ENCODE results near the gene KLHL15. TPM values are rescaled to one million over a fixed set of nuclear protein-coding genes. Genes with fewer than 3 reads are reported as not detected.
"Not testable (repeated sequence)": the region's sequence is repeated elsewhere in the genome, so short reads cannot be mapped to it uniquely, and the experiment has no call there.

Gene KLHL15
- total RNA-seq, 1 donor: 8.7 TPM

- no peak overlapping the region for H3K27ac ChIP-seq (ENCODE audit: low read depth, low read length)
- H3K4me3 ChIP-seq (ENCODE audit: insufficient read depth, low read length): no peak overlapping the region
- no peaks in the 10 kb centered on the region for H3K4me1 ChIP-seq (ENCODE audit: insufficient read depth, low read length)
- no peaks in the 10 kb centered on the region for H3K9me3 ChIP-seq (ENCODE audit: low read depth, low read length)
- H3K79me2 ChIP-seq (ENCODE audit: insufficient read depth, low read length): peaks cover 14% of the 10 kb centered on the region
- no peak for DNase-seq (ENCODE audit: insufficient read length, low spot score, missing footprints)
- peak overlapping the region; percentile 88 for H2AFZ ChIP-seq (ENCODE audit: low read length)
- no peak for TF ChIP-seq CTCF (IDR thresholded peaks at IDR 0.05; ENCODE audit: extremely low read depth, low read depth, low read length)
- H3K27me3 ChIP-seq (ENCODE audit: insufficient read depth, low read length): no peaks in the 10 kb centered on the region
- peaks cover 13% of the 10 kb centered on the region for H4K20me1 ChIP-seq (ENCODE audit: insufficient read depth, low read length)
- no peak overlapping the region for H3K4me2 ChIP-seq (ENCODE audit: insufficient read depth, low read length)
- peaks cover 26% of the 10 kb centered on the region for H3K36me3 ChIP-seq (ENCODE audit: insufficient read depth, low read length)
Observed at GRCh38 chrX:24055043-24055356, 28.0 kb upstream of the KLHL15 start.

GRCh38 chrX:24054182-24055042 is 27.4 kb upstream of the KLHL15 start, which contains the start of gene EIF2S3:
EIF2S3 (plus strand) TSS chrX:24054956; CDS start chrX:24054969, 13 bp downstream.
- H3K79me2 ChIP-seq (ENCODE audit: insufficient read depth, low read length): peaks cover 14% of the 10 kb centered on the region
- DNase-seq (ENCODE audit: insufficient read length, low spot score, missing footprints): peak; percentile 98
- no peak within 1 kb of the TSS for H3K4me3 ChIP-seq (ENCODE audit: insufficient read depth, low read length)
- TF ChIP-seq CTCF (IDR thresholded peaks at IDR 0.05; ENCODE audit: extremely low read depth, low read depth, low read length): peak; percentile 68
- peak within 1 kb of the TSS; percentile 88 for H2AFZ ChIP-seq (ENCODE audit: low read length)
- H4K20me1 ChIP-seq (ENCODE audit: insufficient read depth, low read length): peaks cover 13% of the 10 kb centered on the region
- H3K4me2 ChIP-seq (ENCODE audit: insufficient read depth, low read length): no peak within 1 kb of the TSS
- no peaks in the 10 kb centered on the region for H3K4me1 ChIP-seq (ENCODE audit: insufficient read depth, low read length)
- no peaks in the 10 kb centered on the region for H3K9me3 ChIP-seq (ENCODE audit: low read depth, low read length)
- H3K27ac ChIP-seq (ENCODE audit: low read depth, low read length): no peak within 1 kb of the TSS
- H3K36me3 ChIP-seq (ENCODE audit: insufficient read depth, low read length): peaks cover 20% of the 10 kb centered on the region
- no peaks in the 10 kb centered on the region for H3K27me3 ChIP-seq (ENCODE audit: insufficient read depth, low read length)

GRCh38 chrX:24050522-24051318 is 23.7 kb upstream of the KLHL15 start:
- not testable (repeated sequence) for DNase-seq (ENCODE audit: insufficient read length, low spot score, missing footprints); H3K4me2 ChIP-seq (ENCODE audit: insufficient read depth, low read length); H2AFZ ChIP-seq (ENCODE audit: low read length); H4K20me1 ChIP-seq (ENCODE audit: insufficient read depth, low read length); H3K27ac ChIP-seq (ENCODE audit: low read depth, low read length); H3K36me3 ChIP-seq (ENCODE audit: insufficient read depth, low read length); H3K79me2 ChIP-seq (ENCODE audit: insufficient read depth, low read length); H3K4me1 ChIP-seq (ENCODE audit: insufficient read depth, low read length); H3K9me3 ChIP-seq (ENCODE audit: low read depth, low read length); H3K27me3 ChIP-seq (ENCODE audit: insufficient read depth, low read length)
- H3K4me3 ChIP-seq (ENCODE audit: insufficient read depth, low read length): peak overlapping the region; percentile 28

- H3K9me3 ChIP-seq (ENCODE audit: low read depth, low read length); H3K79me2 ChIP-seq (ENCODE audit: insufficient read depth, low read length); DNase-seq (ENCODE audit: insufficient read length, low spot score, missing footprints); H3K27me3 ChIP-seq (ENCODE audit: insufficient read depth, low read length); H4K20me1 ChIP-seq (ENCODE audit: insufficient read depth, low read length); H2AFZ ChIP-seq (ENCODE audit: low read length); H3K27ac ChIP-seq (ENCODE audit: low read depth, low read length); H3K4me3 ChIP-seq (ENCODE audit: insufficient read depth, low read length); H3K36me3 ChIP-seq (ENCODE audit: insufficient read depth, low read length); H3K4me1 ChIP-seq (ENCODE audit: insufficient read depth, low read length); H3K4me2 ChIP-seq (ENCODE audit: insufficient read depth, low read length): not testable (repeated sequence)
Observed at GRCh38 chrX:24049643-24050042, 22.7 kb upstream of the KLHL15 start.

- not testable (repeated sequence) for H4K20me1 ChIP-seq (ENCODE audit: insufficient read depth, low read length); DNase-seq (ENCODE audit: insufficient read length, low spot score, missing footprints); H3K4me1 ChIP-seq (ENCODE audit: insufficient read depth, low read length); H3K27ac ChIP-seq (ENCODE audit: low read depth, low read length); H3K4me3 ChIP-seq (ENCODE audit: insufficient read depth, low read length); H3K36me3 ChIP-seq (ENCODE audit: insufficient read depth, low read length); H2AFZ ChIP-seq (ENCODE audit: low read length); H3K4me2 ChIP-seq (ENCODE audit: insufficient read depth, low read length); H3K9me3 ChIP-seq (ENCODE audit: low read depth, low read length); H3K27me3 ChIP-seq (ENCODE audit: insufficient read depth, low read length); H3K79me2 ChIP-seq (ENCODE audit: insufficient read depth, low read length)
Observed at GRCh38 chrX:24046060-24046459, 19.1 kb upstream of the KLHL15 start.
